Panc1 (cell line): Measurements from ENCODE around the gene BEGAIN.

Experiments
- CTCF ChIP-seq: fragments of 450-650 bp; IDR thresholded peaks from 2 replicates; pipeline ENCODE4 v1.5.1; 2017; ENCODE audit warnings: mild to moderate bottlenecking
- SIN3A ChIP-seq: IDR thresholded peaks from 2 replicates; pipeline ENCODE4 v1.6.1; 2012; ENCODE audit warnings: low read depth, mild to moderate bottlenecking, low read length, moderate library complexity, borderline replicate concordance; ENCODE audit not compliant: insufficient read depth
- TF ChIP-seq, protein P1 (sequence below), 2 experiments: IDR thresholded peaks; 2 replicates each; pipeline ENCODE4 v1.6.1; 2011 to 2012; ENCODE audit warnings: low read depth in 2 of 2, control low read depth in 1 of 2, low read length in 1 of 2, mild to moderate bottlenecking in 1 of 2, moderate library complexity in 1 of 2; ENCODE audit not compliant: insufficient read depth in 1 of 2

DNA sequence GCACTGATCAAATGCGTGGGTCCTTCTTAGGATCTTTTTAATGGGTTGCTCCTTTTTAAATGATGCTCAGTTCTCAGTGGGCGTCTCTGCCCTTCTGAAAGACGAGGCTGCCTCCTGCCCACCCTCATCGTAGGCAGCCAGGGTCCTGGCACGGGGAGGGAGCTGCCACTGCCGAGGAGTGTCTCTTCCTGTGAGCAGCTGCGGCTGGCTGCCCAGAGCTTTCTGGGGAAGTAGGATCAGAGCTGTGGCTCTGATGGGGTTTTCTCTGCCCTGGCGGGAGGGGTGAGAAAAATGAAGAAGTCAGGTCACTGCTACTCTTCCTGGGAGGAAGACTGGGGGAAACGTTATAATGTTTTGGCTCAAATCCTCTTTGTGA lies 31.1 kb upstream of the BEGAIN start:
- TF ChIP-seq CTCF (no peak), SIN3A (no peak)
- TF ChIP-seq, protein P1, sequence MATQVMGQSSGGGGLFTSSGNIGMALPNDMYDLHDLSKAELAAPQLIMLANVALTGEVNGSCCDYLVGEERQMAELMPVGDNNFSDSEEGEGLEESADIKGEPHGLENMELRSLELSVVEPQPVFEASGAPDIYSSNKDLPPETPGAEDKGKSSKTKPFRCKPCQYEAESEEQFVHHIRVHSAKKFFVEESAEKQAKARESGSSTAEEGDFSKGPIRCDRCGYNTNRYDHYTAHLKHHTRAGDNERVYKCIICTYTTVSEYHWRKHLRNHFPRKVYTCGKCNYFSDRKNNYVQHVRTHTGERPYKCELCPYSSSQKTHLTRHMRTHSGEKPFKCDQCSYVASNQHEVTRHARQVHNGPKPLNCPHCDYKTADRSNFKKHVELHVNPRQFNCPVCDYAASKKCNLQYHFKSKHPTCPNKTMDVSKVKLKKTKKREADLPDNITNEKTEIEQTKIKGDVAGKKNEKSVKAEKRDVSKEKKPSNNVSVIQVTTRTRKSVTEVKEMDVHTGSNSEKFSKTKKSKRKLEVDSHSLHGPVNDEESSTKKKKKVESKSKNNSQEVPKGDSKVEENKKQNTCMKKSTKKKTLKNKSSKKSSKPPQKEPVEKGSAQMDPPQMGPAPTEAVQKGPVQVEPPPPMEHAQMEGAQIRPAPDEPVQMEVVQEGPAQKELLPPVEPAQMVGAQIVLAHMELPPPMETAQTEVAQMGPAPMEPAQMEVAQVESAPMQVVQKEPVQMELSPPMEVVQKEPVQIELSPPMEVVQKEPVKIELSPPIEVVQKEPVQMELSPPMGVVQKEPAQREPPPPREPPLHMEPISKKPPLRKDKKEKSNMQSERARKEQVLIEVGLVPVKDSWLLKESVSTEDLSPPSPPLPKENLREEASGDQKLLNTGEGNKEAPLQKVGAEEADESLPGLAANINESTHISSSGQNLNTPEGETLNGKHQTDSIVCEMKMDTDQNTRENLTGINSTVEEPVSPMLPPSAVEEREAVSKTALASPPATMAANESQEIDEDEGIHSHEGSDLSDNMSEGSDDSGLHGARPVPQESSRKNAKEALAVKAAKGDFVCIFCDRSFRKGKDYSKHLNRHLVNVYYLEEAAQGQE (IDR thresholded peaks at IDR 0.05; ENCODE audit: insufficient read depth in 1 of 2, low read depth in 2 of 2, low read length in 1 of 2): no peak
